KMS-11 (cell line): ENCODE data around the gene CTDP1.

Experiments
- H2AFZ ChIP-seq: fragments of 200-600 bp; sonication (generic); 2 replicates; pipeline ENCODE4 v1.6.1; 2016; ENCODE audit warnings: antibody characterized with exemption, mixed run types, low read depth
- H3K27ac ChIP-seq: fragments of 200-600 bp; sonication (generic); 2 replicates; pipeline ENCODE4 v1.6.1; 2016; ENCODE audit warnings: mild to moderate bottlenecking, mixed run types
- H3K27me3 ChIP-seq: fragments of 200-600 bp; sonication (generic); 2 replicates; pipeline ENCODE4 v1.6.1; 2017; ENCODE audit warnings: mild to moderate bottlenecking, low read depth, mixed run types, moderate library complexity; ENCODE audit not compliant: insufficient read depth
- H3K36me3 ChIP-seq: fragments of 200-600 bp; sonication (generic); 2 replicates; pipeline ENCODE4 v1.6.1; 2017; ENCODE audit warnings: mild to moderate bottlenecking, mixed run types; ENCODE audit not compliant: insufficient read depth
- H3K4me1 ChIP-seq: fragments of 200-600 bp; sonication (generic); 2 replicates; pipeline ENCODE4 v1.6.1; 2016; ENCODE audit warnings: mild to moderate bottlenecking, low read depth, mixed run types; ENCODE audit not compliant: poor library complexity, severe bottlenecking
- H3K4me2 ChIP-seq: fragments of 200-600 bp; sonication (generic); 2 replicates; pipeline ENCODE4 v1.7.0; 2016; ENCODE audit warnings: mild to moderate bottlenecking, mixed run types
- H3K4me3 ChIP-seq: fragments of 200-600 bp; sonication (generic); IDR thresholded peaks from 2 replicates; pipeline ENCODE4 v1.6.1; 2017; ENCODE audit warnings: low read depth, low read length, mixed read lengths; ENCODE audit not compliant: insufficient read depth
- H3K79me2 ChIP-seq: fragments of 200-600 bp; sonication (generic); 2 replicates; pipeline ENCODE4 v1.6.1; 2016; ENCODE audit warnings: low read depth, mixed run types; ENCODE audit not compliant: insufficient read depth
- H3K9ac ChIP-seq: fragments of 200-600 bp; sonication (generic); 2 replicates; pipeline ENCODE4 v1.6.1; 2016; ENCODE audit warnings: mild to moderate bottlenecking, mixed run types
- H4K20me1 ChIP-seq: fragments of 200-600 bp; sonication (generic); 2 replicates; pipeline ENCODE4 v1.6.1; 2016; ENCODE audit warnings: mild to moderate bottlenecking, mixed run types; ENCODE audit not compliant: insufficient read depth
- CTCF ChIP-seq: fragments of 200-600 bp; sonication (generic); conservative IDR thresholded peaks from 2 replicates; pipeline ENCODE4 v1.6.1; 2017; ENCODE audit warnings: low read depth, mild to moderate bottlenecking, antibody characterized with exemption, low read length, moderate library complexity, mixed read lengths

The CTDP1 gene

GRCh38 chr18:79713341-79713740 is 33.7 kb downstream of the CTDP1 start:
- Histone ChIP-seq H3K27ac (no peak overlapping the region), H3K4me3 (no peak overlapping the region), H3K36me3 (peaks cover 31% of the 10 kb centered on the region; the same call in 1 of the 2 replicates), H3K79me2 (no peaks in the 10 kb centered on the region), H3K4me2 (no peak overlapping the region), H3K27me3 (no peaks in the 10 kb centered on the region), H2AFZ (no peak overlapping the region), H3K4me1 (no peaks in the 10 kb centered on the region), H3K9ac (no peak overlapping the region), H4K20me1 (no peaks in the 10 kb centered on the region)
- no peak for TF ChIP-seq CTCF

- TF ChIP-seq CTCF: no peak
- H2AFZ ChIP-seq: no peak overlapping the region
- H4K20me1 ChIP-seq: no peaks in the 10 kb centered on the region
- H3K4me2 ChIP-seq: no peak overlapping the region
- no peaks in the 10 kb centered on the region for H3K4me1 ChIP-seq
- peaks cover 32% of the 10 kb centered on the region; the same call in 1 of the 2 replicates for H3K36me3 ChIP-seq
- H3K27ac ChIP-seq: no peak overlapping the region
- no peaks in the 10 kb centered on the region for H3K79me2 ChIP-seq
- H3K27me3 ChIP-seq: no peaks in the 10 kb centered on the region
- no peak overlapping the region for H3K9ac ChIP-seq
- no peak overlapping the region for H3K4me3 ChIP-seq
These were observed 35.1 kb downstream of the CTDP1 start for GRCh38 chr18:79714531-79715240.

GRCh38 chr18:79715280-79715679 is 35.7 kb downstream of the CTDP1 start:
- no peak overlapping the region for H2AFZ ChIP-seq

GRCh38 chr18:79717059-79717458 is 37.5 kb downstream of the CTDP1 start:
- no peak overlapping the region for H2AFZ ChIP-seq
- H4K20me1 ChIP-seq: no peaks in the 10 kb centered on the region
- H3K4me2 ChIP-seq: no peak overlapping the region
- H3K27ac ChIP-seq: no peak overlapping the region
- H3K4me1 ChIP-seq: no peaks in the 10 kb centered on the region
- H3K27me3 ChIP-seq: no peaks in the 10 kb centered on the region
- H3K4me3 ChIP-seq: no peak overlapping the region
- TF ChIP-seq CTCF: no peak
- no peaks in the 10 kb centered on the region for H3K79me2 ChIP-seq
- H3K36me3 ChIP-seq: peaks cover 36% of the 10 kb centered on the region; the same call in 1 of the 2 replicates
- no peak overlapping the region for H3K9ac ChIP-seq

More at GRCh38 chr18:79715280-79715679, 35.7 kb downstream of the CTDP1 start:
- no peaks in the 10 kb centered on the region for H3K27me3 ChIP-seq
- TF ChIP-seq CTCF: no peak
- H3K4me3 ChIP-seq: no peak overlapping the region
- H3K27ac ChIP-seq: no peak overlapping the region
- H3K36me3 ChIP-seq: peaks cover 32% of the 10 kb centered on the region; the same call in 1 of the 2 replicates
- no peak overlapping the region for H3K9ac ChIP-seq
- no peak overlapping the region for H3K4me2 ChIP-seq
- H3K4me1 ChIP-seq: no peaks in the 10 kb centered on the region
- no peaks in the 10 kb centered on the region for H3K79me2 ChIP-seq
- no peaks in the 10 kb centered on the region for H4K20me1 ChIP-seq
